ENCODE results near the gene SNN. TPM values are rescaled to one million over a fixed set of nuclear protein-coding genes. Genes with fewer than 3 reads are reported as not detected.

Gene SNN
- polyA plus RNA-seq, 1 donor from 2014 or later: 176 TPM

- no peak for TF ChIP-seq TAF1 (IDR thresholded peaks at IDR 0.05; ENCODE audit: low read depth)
- no peak for TF ChIP-seq MXI1 (conservative IDR thresholded peaks at IDR 0.05; ENCODE audit: poor library complexity, severe bottlenecking)
- TF ChIP-seq POLR2AphosphoS5 (IDR thresholded peaks at IDR 0.05): no peak
- TF ChIP-seq EZH2 (IDR thresholded peaks at IDR 0.05; ENCODE audit: borderline replicate concordance, insufficient read depth, low read length, poor library complexity, severe bottlenecking): no peak
- H3K4me3 ChIP-seq (ENCODE audit: low read length): no peak overlapping the region
- H3K9ac ChIP-seq (ENCODE audit: low read length): no peak overlapping the region
- H3K79me2 ChIP-seq (replicated peaks; ENCODE audit: insufficient read depth, low read length): no peaks in the 10 kb centered on the region
- H4K20me1 ChIP-seq (ENCODE audit: insufficient read depth): no peaks in the 10 kb centered on the region
- no peaks in the 10 kb centered on the region for H3K9me3 ChIP-seq (ENCODE audit: low read length)
- no peaks in the 10 kb centered on the region for H3F3A ChIP-seq (ENCODE audit: insufficient read depth, low read length, poor library complexity, severe bottlenecking)
- no peak overlapping the region for H3K27ac ChIP-seq (ENCODE audit: low read length)
- no peaks in the 10 kb centered on the region for H3K27me3 ChIP-seq (ENCODE audit: insufficient read depth, low read depth, low read length)
- no peaks in the 10 kb centered on the region for H3K9me2 ChIP-seq (ENCODE audit: insufficient read depth, low read length)
- H3K36me3 ChIP-seq (ENCODE audit: insufficient read depth, low read length): no peaks in the 10 kb centered on the region
- H3K4me2 ChIP-seq (ENCODE audit: low read length): no peak overlapping the region
- no peak overlapping the region for H2AFZ ChIP-seq (ENCODE audit: low read depth, low read length)
Observed at GRCh38 chr16:11649276-11649675, 19.0 kb upstream of the SNN start.

- Histone ChIP-seq H3F3A (ENCODE audit: insufficient read depth, low read length, poor library complexity, severe bottlenecking) (no peaks in the 10 kb centered on the region), H3K9me2 (ENCODE audit: insufficient read depth, low read length) (no peaks in the 10 kb centered on the region), H3K27ac (ENCODE audit: low read length) (no peak overlapping the region), H3K9ac (ENCODE audit: low read length) (no peak overlapping the region), H3K27me3 (ENCODE audit: insufficient read depth, low read depth, low read length) (no peaks in the 10 kb centered on the region), H3K4me3 (ENCODE audit: low read length) (no peak overlapping the region), H3K79me2 (replicated peaks; ENCODE audit: insufficient read depth, low read length) (no peaks in the 10 kb centered on the region), H3K36me3 (ENCODE audit: insufficient read depth, low read length) (no peaks in the 10 kb centered on the region), H4K20me1 (ENCODE audit: insufficient read depth) (no peaks in the 10 kb centered on the region), H3K9me3 (ENCODE audit: low read length) (no peaks in the 10 kb centered on the region), H3K4me2 (ENCODE audit: low read length) (no peak overlapping the region), H2AFZ (ENCODE audit: low read depth, low read length) (no peak overlapping the region)
- TF ChIP-seq EP300 (conservative IDR thresholded peaks at IDR 0.05; ENCODE audit: poor library complexity, severe bottlenecking) (no peak), SMC3 (conservative IDR thresholded peaks at IDR 0.05; ENCODE audit: poor library complexity) (no peak), REST (IDR thresholded peaks at IDR 0.05; ENCODE audit: borderline replicate concordance) (no peak), CTCF (IDR thresholded peaks at IDR 0.05; ENCODE audit: poor library complexity, severe bottlenecking) (no peak), RAD21 (conservative IDR thresholded peaks at IDR 0.05) (no peak), MXI1 (conservative IDR thresholded peaks at IDR 0.05; ENCODE audit: poor library complexity, severe bottlenecking) (no peak), POLR2AphosphoS5 (IDR thresholded peaks at IDR 0.05) (no peak), EZH2 (IDR thresholded peaks at IDR 0.05; ENCODE audit: borderline replicate concordance, insufficient read depth, low read length, poor library complexity, severe bottlenecking) (no peak), TAF1 (IDR thresholded peaks at IDR 0.05; ENCODE audit: low read depth) (no peak)
Observed at GRCh38 chr16:11650641-11651591, 17.3 kb upstream of the SNN start.

All from neural cell (in vitro differentiated cells).